A673 (cell line): ENCODE data around the gene MINDY4.

Experiments used
- EZH2 ChIP-seq: fragments of 200-600 bp; sonication (generic); IDR thresholded peaks from 2 replicates; pipeline ENCODE4 v1.6.1; 2017; ENCODE audit warnings: borderline replicate concordance, low read depth, mild to moderate bottlenecking, mixed read lengths, antibody characterized with exemption, low read length; ENCODE audit not compliant: poor library complexity, severe bottlenecking
- TF ChIP-seq, protein P1 (sequence below): fragments of 300-800, 200-600 bp; sonication (generic); conservative IDR thresholded peaks from 2 replicates; pipeline ENCODE4 v1.5.1; 2017; ENCODE audit warnings: low read depth, mild to moderate bottlenecking, antibody characterized with exemption, low read length, moderate library complexity, mixed read lengths

DNA sequence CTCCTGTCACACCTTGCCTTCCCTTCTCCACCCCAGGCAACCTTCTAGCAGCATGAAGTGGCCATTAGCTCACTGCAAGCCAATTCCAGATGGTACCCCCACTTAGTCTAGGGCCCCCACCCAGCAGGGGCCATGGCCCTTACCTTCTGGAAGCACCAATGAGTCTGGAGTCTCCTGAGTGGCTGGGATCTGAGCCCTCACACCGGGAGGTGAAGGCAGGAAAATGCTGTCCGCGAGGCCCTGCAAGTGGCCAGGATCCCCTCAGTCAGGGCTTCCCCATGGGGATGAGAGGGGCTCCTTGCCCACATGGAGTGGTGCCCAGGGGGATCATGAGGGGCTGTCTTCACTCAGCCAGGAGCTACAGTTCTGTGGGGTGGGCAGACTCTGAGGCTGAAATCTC lies 145.0 kb downstream of the MINDY4 start:
- TF ChIP-seq, protein P1, sequence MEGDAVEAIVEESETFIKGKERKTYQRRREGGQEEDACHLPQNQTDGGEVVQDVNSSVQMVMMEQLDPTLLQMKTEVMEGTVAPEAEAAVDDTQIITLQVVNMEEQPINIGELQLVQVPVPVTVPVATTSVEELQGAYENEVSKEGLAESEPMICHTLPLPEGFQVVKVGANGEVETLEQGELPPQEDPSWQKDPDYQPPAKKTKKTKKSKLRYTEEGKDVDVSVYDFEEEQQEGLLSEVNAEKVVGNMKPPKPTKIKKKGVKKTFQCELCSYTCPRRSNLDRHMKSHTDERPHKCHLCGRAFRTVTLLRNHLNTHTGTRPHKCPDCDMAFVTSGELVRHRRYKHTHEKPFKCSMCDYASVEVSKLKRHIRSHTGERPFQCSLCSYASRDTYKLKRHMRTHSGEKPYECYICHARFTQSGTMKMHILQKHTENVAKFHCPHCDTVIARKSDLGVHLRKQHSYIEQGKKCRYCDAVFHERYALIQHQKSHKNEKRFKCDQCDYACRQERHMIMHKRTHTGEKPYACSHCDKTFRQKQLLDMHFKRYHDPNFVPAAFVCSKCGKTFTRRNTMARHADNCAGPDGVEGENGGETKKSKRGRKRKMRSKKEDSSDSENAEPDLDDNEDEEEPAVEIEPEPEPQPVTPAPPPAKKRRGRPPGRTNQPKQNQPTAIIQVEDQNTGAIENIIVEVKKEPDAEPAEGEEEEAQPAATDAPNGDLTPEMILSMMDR = no peak
- TF ChIP-seq EZH2 = no peak
